Neural cell (in vitro differentiated cells): ENCODE measurements around the gene RELN. TPM values are rescaled to one million over a fixed set of nuclear protein-coding genes. Genes with fewer than 3 reads are reported as not detected.

Source experiments
- H2AFZ ChIP-seq: fragments of 200-600, 300-800 bp; sonication (generic), shearing (Covaris generic); 2 replicates; pipeline ENCODE4 v1.6.0; 2014; ENCODE audit warnings: low read depth, mild to moderate bottlenecking, antibody characterized with exemption, low read length, moderate library complexity
- H3F3A ChIP-seq: fragments of 200-600 bp; shearing (Covaris generic); 2 replicates; pipeline ENCODE4 v1.6.1; 2016; ENCODE audit warnings: mild to moderate bottlenecking, moderate library complexity, mixed read lengths, antibody characterized with exemption, low read length; ENCODE audit not compliant: insufficient read depth, poor library complexity, severe bottlenecking
- H3K27ac ChIP-seq: fragments of 200-600, 300-800 bp; sonication (generic), shearing (Covaris generic); 2 replicates; pipeline ENCODE4 v1.5.1; 2014; ENCODE audit warnings: mild to moderate bottlenecking, low read length, moderate library complexity
- H3K27me3 ChIP-seq: fragments of 300-800, 200-600 bp; sonication (generic), shearing (Covaris generic); 2 replicates; pipeline ENCODE4 v1.6.0; 2014; ENCODE audit warnings: mild to moderate bottlenecking, low read depth, low read length, moderate library complexity; ENCODE audit not compliant: insufficient read depth
- H3K36me3 ChIP-seq: fragments of 300-800, 200-600 bp; sonication (generic), shearing (Covaris generic); 2 replicates; pipeline ENCODE4 v1.5.1; 2014; ENCODE audit warnings: mild to moderate bottlenecking, antibody characterized with exemption, low read length, moderate library complexity; ENCODE audit not compliant: insufficient read depth
- H3K4me2 ChIP-seq: fragments of 300-800, 200-600 bp; sonication (generic), shearing (Covaris generic); 2 replicates; pipeline ENCODE4 v1.6.0; 2014; ENCODE audit warnings: mild to moderate bottlenecking, low read length
- H3K4me3 ChIP-seq: fragments of 300-800, 200-600 bp; sonication (generic), shearing (Covaris generic); 2 replicates; pipeline ENCODE4 v1.5.1; 2014; ENCODE audit warnings: mild to moderate bottlenecking, low read length, moderate library complexity
- H3K79me2 ChIP-seq: fragments of 200-600 bp; shearing (Covaris generic); replicated peaks from 2 replicates; pipeline ENCODE4 v1.6.0; 2014; ENCODE audit warnings: mild to moderate bottlenecking, low read length, moderate library complexity; ENCODE audit not compliant: insufficient read depth
- H3K9ac ChIP-seq: fragments of 300-800, 200-600 bp; sonication (generic), shearing (Covaris generic); 2 replicates; pipeline ENCODE4 v1.6.1; 2016; ENCODE audit warnings: mild to moderate bottlenecking, low read length, mixed read lengths
- H3K9me2 ChIP-seq: fragments of 200-600 bp; shearing (Covaris generic); 2 replicates; pipeline ENCODE4 v1.6.1; 2016; ENCODE audit warnings: mild to moderate bottlenecking, low read length, mixed read lengths; ENCODE audit not compliant: insufficient read depth
- H3K9me3 ChIP-seq: fragments of 200-600, 300-800 bp; sonication (generic), shearing (Covaris generic); 2 replicates; pipeline ENCODE4 v1.6.1; 2016; ENCODE audit warnings: mild to moderate bottlenecking, mixed run types, low read length, moderate library complexity, mixed read lengths
- H4K20me1 ChIP-seq: fragments of 200-600 bp; shearing (Covaris generic); 2 replicates; pipeline ENCODE4 v1.6.1; 2016; ENCODE audit warnings: mild to moderate bottlenecking, mixed run types; ENCODE audit not compliant: insufficient read depth
- EP300 ChIP-seq: fragments of 450-650 bp; conservative IDR thresholded peaks from 2 replicates; pipeline ENCODE4 v1.6.1; 2014; ENCODE audit warnings: antibody characterized with exemption, mild to moderate bottlenecking, moderate library complexity; ENCODE audit not compliant: poor library complexity, severe bottlenecking
- EZH2 ChIP-seq: fragments of 200-600, 300-800 bp; shearing (Covaris generic), sonication (generic); IDR thresholded peaks from 2 replicates; pipeline ENCODE4 v1.6.1; 2014; ENCODE audit warnings: antibody characterized with exemption, low read length, borderline replicate concordance, mild to moderate bottlenecking; ENCODE audit not compliant: insufficient read depth, poor library complexity, severe bottlenecking
- MXI1 ChIP-seq: fragments of 450-650 bp; conservative IDR thresholded peaks from 2 replicates; pipeline ENCODE4 v1.6.1; 2014; ENCODE audit warnings: antibody characterized with exemption, mild to moderate bottlenecking; ENCODE audit not compliant: poor library complexity, severe bottlenecking
- POLR2AphosphoS5 ChIP-seq: IDR thresholded peaks from 2 replicates; pipeline ENCODE4 v1.6.1; 2012
- RAD21 ChIP-seq: fragments of 450-650 bp; conservative IDR thresholded peaks from 2 replicates; pipeline ENCODE4 v1.6.1; 2014; ENCODE audit warnings: antibody characterized with exemption, mild to moderate bottlenecking, moderate library complexity
- SMC3 ChIP-seq: fragments of 450-650 bp; conservative IDR thresholded peaks from 2 replicates; pipeline ENCODE4 v1.6.1; 2014; ENCODE audit warnings: antibody characterized with exemption, mild to moderate bottlenecking, moderate library complexity; ENCODE audit not compliant: poor library complexity
- TAF1 ChIP-seq: IDR thresholded peaks from 2 replicates; pipeline ENCODE4 v1.6.1; 2012; ENCODE audit warnings: low read depth
- polyA plus RNA-seq: library from polyadenylated mRNA; depleted of rRNA; stranded (reverse); fragments of >200 nt; gene quantifications from 2 replicates; pipeline ENCODE4 v1.2.3, GENCODE V29; 2014
- TF ChIP-seq, protein P1 (sequence below): fragments of 450-650 bp; IDR thresholded peaks from 2 replicates; pipeline ENCODE4 v1.5.1; 2014; ENCODE audit warnings: antibody characterized with exemption, mild to moderate bottlenecking, moderate library complexity; ENCODE audit not compliant: poor library complexity, severe bottlenecking
- TF ChIP-seq, protein P2 (sequence below): IDR thresholded peaks from 2 replicates; pipeline ENCODE4 v1.6.1; 2012; ENCODE audit warnings: borderline replicate concordance

RELN gene
- polyA plus RNA-seq, 1 donor from 2014 or later: 178 TPM

DNA sequence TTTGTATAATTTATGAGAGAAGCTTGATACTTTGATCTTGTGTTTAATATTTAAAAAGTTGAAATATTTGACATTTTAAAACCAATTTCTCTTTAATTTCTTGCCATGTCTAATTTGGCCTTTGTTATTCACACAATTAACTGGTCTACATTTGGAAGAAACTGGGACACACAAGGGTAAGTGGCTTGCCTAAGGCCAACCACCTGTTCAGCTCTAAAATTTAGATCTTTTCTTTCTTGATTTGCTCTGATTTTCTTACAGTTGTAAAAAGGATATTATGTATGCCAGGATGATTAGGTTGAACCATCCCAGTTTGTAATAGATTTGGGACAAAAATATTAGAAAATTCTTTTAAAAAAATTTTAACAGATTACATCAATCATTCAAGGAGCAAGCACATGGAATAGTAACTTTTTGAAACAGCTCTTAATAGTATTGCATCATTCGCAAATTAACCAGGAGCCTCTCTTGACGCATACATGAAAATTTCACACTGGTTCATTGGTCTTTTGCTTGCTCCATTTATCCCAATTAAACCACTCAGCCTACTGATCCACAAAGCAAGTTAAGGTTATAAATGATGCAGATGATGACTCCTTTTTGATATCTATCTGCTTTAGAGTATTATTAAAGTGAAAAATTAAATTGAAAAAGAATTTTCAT is 321.0 kb downstream of the RELN start:
- Histone ChIP-seq H3K36me3 (no peaks in the 10 kb centered on the region), H3K9me3 (no peaks in the 10 kb centered on the region), H2AFZ (no peak overlapping the region), H3K9ac (no peak overlapping the region), H3K9me2 (no peaks in the 10 kb centered on the region), H3K79me2 (no peaks in the 10 kb centered on the region), H3K27ac (no peak overlapping the region), H4K20me1 (no peaks in the 10 kb centered on the region), H3K4me2 (no peak overlapping the region), H3F3A (no peaks in the 10 kb centered on the region), H3K4me3 (no peak overlapping the region), H3K27me3 (no peaks in the 10 kb centered on the region)
- TF ChIP-seq, protein P1, sequence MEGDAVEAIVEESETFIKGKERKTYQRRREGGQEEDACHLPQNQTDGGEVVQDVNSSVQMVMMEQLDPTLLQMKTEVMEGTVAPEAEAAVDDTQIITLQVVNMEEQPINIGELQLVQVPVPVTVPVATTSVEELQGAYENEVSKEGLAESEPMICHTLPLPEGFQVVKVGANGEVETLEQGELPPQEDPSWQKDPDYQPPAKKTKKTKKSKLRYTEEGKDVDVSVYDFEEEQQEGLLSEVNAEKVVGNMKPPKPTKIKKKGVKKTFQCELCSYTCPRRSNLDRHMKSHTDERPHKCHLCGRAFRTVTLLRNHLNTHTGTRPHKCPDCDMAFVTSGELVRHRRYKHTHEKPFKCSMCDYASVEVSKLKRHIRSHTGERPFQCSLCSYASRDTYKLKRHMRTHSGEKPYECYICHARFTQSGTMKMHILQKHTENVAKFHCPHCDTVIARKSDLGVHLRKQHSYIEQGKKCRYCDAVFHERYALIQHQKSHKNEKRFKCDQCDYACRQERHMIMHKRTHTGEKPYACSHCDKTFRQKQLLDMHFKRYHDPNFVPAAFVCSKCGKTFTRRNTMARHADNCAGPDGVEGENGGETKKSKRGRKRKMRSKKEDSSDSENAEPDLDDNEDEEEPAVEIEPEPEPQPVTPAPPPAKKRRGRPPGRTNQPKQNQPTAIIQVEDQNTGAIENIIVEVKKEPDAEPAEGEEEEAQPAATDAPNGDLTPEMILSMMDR: no peak

DNA sequence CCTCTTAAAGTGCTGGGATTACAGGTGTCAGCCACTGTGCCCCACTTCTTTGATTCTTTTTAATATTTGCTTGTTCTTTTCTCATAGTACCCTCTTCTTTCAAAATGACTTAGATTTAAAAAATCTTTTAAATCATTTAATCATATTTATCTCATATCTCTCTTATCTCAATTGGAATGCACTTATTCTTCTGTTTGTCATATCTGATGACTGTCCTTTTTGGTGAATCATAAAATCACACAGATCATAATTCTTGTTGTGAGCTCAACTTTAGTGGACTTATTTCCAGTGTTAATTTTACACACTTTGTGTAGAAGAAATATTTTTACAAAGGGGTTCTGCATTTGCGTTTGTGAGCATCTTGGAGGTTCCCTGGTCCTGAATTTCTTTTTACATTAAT is 323.1 kb downstream of the RELN start:
- Histone ChIP-seq H3K27ac (no peak overlapping the region), H3K9me3 (no peaks in the 10 kb centered on the region), H2AFZ (no peak overlapping the region), H3K4me3 (no peak overlapping the region), H4K20me1 (no peaks in the 10 kb centered on the region), H3K4me2 (no peak overlapping the region), H3K36me3 (no peaks in the 10 kb centered on the region), H3K27me3 (no peaks in the 10 kb centered on the region), H3K9ac (no peak overlapping the region), H3F3A (no peaks in the 10 kb centered on the region), H3K9me2 (no peaks in the 10 kb centered on the region), H3K79me2 (no peaks in the 10 kb centered on the region)
- no peak for TF ChIP-seq EZH2
- TF ChIP-seq MXI1: no peak
- TF ChIP-seq, protein P1: no peak
- TF ChIP-seq EP300: no peak
- TF ChIP-seq POLR2AphosphoS5: no peak
- no peak for TF ChIP-seq RAD21
- no peak for TF ChIP-seq SMC3
- no peak for TF ChIP-seq TAF1
- TF ChIP-seq, protein P2, sequence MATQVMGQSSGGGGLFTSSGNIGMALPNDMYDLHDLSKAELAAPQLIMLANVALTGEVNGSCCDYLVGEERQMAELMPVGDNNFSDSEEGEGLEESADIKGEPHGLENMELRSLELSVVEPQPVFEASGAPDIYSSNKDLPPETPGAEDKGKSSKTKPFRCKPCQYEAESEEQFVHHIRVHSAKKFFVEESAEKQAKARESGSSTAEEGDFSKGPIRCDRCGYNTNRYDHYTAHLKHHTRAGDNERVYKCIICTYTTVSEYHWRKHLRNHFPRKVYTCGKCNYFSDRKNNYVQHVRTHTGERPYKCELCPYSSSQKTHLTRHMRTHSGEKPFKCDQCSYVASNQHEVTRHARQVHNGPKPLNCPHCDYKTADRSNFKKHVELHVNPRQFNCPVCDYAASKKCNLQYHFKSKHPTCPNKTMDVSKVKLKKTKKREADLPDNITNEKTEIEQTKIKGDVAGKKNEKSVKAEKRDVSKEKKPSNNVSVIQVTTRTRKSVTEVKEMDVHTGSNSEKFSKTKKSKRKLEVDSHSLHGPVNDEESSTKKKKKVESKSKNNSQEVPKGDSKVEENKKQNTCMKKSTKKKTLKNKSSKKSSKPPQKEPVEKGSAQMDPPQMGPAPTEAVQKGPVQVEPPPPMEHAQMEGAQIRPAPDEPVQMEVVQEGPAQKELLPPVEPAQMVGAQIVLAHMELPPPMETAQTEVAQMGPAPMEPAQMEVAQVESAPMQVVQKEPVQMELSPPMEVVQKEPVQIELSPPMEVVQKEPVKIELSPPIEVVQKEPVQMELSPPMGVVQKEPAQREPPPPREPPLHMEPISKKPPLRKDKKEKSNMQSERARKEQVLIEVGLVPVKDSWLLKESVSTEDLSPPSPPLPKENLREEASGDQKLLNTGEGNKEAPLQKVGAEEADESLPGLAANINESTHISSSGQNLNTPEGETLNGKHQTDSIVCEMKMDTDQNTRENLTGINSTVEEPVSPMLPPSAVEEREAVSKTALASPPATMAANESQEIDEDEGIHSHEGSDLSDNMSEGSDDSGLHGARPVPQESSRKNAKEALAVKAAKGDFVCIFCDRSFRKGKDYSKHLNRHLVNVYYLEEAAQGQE: no peak
